H9 (cell line): Measurements from ENCODE around the gene AHNAK. TPM values are rescaled to one million over a fixed set of nuclear protein-coding genes. Genes with fewer than 3 reads are reported as not detected.

ENCODE experiments used
- DNase-seq: peaks from one replicate; pipeline ENCODE4 v3.0.0-alpha.2; 2017
- H2AFZ ChIP-seq: one replicate; pipeline ENCODE4 v1.6.1; 2013; ENCODE audit warnings: mild to moderate bottlenecking, low read length, control low read depth, moderate library complexity
- H2AK5ac ChIP-seq: 2 replicates; pipeline ENCODE4 v1.6.1; 2013; ENCODE audit warnings: low read length, control low read depth, mixed read lengths; ENCODE audit not compliant: insufficient read length
- H2BK120ac ChIP-seq: one replicate; pipeline ENCODE4 v1.6.1; 2013; ENCODE audit warnings: low read depth, mild to moderate bottlenecking, low read length, control low read depth, inconsistent platforms; ENCODE audit not compliant: poor library complexity, severe bottlenecking
- H2BK12ac ChIP-seq: 2 replicates; pipeline ENCODE4 v1.6.1; 2013; ENCODE audit warnings: low read length, control low read depth, mixed read lengths, low read depth; ENCODE audit not compliant: insufficient read length
- H2BK15ac ChIP-seq: 2 replicates; pipeline ENCODE4 v1.6.1; 2013; ENCODE audit warnings: low read depth, low read length, control low read depth
- H2BK20ac ChIP-seq: one replicate; pipeline ENCODE4 v1.6.1; 2013; ENCODE audit warnings: low read depth, mild to moderate bottlenecking, low read length, control low read depth, inconsistent platforms; ENCODE audit not compliant: poor library complexity, severe bottlenecking
- H2BK5ac ChIP-seq: 2 replicates; pipeline ENCODE4 v1.6.1; 2013; ENCODE audit warnings: low read length, control low read depth, mixed read lengths; ENCODE audit not compliant: insufficient read length
- H3K14ac ChIP-seq: 2 replicates; pipeline ENCODE4 v1.6.1; 2013; ENCODE audit warnings: low read length, control low read depth; ENCODE audit not compliant: insufficient read depth
- H3K18ac ChIP-seq: 2 replicates; pipeline ENCODE4 v1.6.1; 2013; ENCODE audit warnings: low read depth, mild to moderate bottlenecking, mixed read lengths, low read length, control low read depth; ENCODE audit not compliant: insufficient read length
- H3K23ac ChIP-seq: 2 replicates; pipeline ENCODE4 v1.6.1; 2013; ENCODE audit warnings: low read length, control low read depth, mixed read lengths, low read depth; ENCODE audit not compliant: insufficient read length
- H3K23me2 ChIP-seq: 2 replicates; pipeline ENCODE4 v1.6.1; 2013; ENCODE audit warnings: low read depth, mild to moderate bottlenecking, mixed read lengths, low read length, control low read depth; ENCODE audit not compliant: insufficient read length, poor library complexity, severe bottlenecking
- H3K27ac ChIP-seq: 2 replicates; pipeline ENCODE4 v1.5.1; 2013; ENCODE audit warnings: low read length, control low read depth, mixed read lengths, low read depth; ENCODE audit not compliant: insufficient read length
- H3K27me3 ChIP-seq: 2 replicates; pipeline ENCODE4 v1.6.1; 2013; ENCODE audit warnings: low read length, control low read depth, inconsistent platforms; ENCODE audit not compliant: insufficient read depth
- H3K4ac ChIP-seq: 2 replicates; pipeline ENCODE4 v1.6.1; 2013; ENCODE audit warnings: low read depth, mild to moderate bottlenecking, control low read depth, inconsistent platforms, low read length, moderate library complexity
- H3K4me1 ChIP-seq: 2 replicates; pipeline ENCODE4 v1.6.1; 2013; ENCODE audit warnings: low read length, control low read depth, inconsistent platforms; ENCODE audit not compliant: insufficient read depth
- H3K4me2 ChIP-seq: 2 replicates; pipeline ENCODE4 v1.6.1; 2013; ENCODE audit warnings: low read length, control low read depth, mixed read lengths; ENCODE audit not compliant: insufficient read length, insufficient read depth
- H3K56ac ChIP-seq: 2 replicates; pipeline ENCODE4 v1.6.1; 2013; ENCODE audit warnings: low read depth, mild to moderate bottlenecking, mixed read lengths, low read length, control low read depth; ENCODE audit not compliant: insufficient read length
- H3K79me1 ChIP-seq: 2 replicates; pipeline ENCODE4 v1.6.1; 2013; ENCODE audit warnings: low read depth, mild to moderate bottlenecking, moderate library complexity, low read length, control low read depth, inconsistent platforms; ENCODE audit not compliant: insufficient read depth, poor library complexity, severe bottlenecking
- H3K79me2 ChIP-seq: 2 replicates; pipeline ENCODE4 v1.6.1; 2013; ENCODE audit warnings: low read length, control low read depth, inconsistent platforms; ENCODE audit not compliant: insufficient read depth
- H3K9ac ChIP-seq: 2 replicates; pipeline ENCODE4 v1.6.1; 2013; ENCODE audit warnings: low read length, control low read depth, mixed read lengths; ENCODE audit not compliant: insufficient read length; ENCODE audit errors: extremely low read depth
- H3K9me3 ChIP-seq: one replicate; pipeline ENCODE4 v1.6.1; 2013; ENCODE audit warnings: low read depth, low read length, inconsistent platforms; ENCODE audit not compliant: control insufficient read depth
- H3T11ph ChIP-seq: one replicate; pipeline ENCODE4 v1.6.1; 2013; ENCODE audit warnings: mild to moderate bottlenecking, low read length, control low read depth, inconsistent platforms
- H4K20me1 ChIP-seq: one replicate; pipeline ENCODE4 v1.6.1; 2013; ENCODE audit not compliant: control insufficient read depth, insufficient read length, insufficient read depth
- H4K5ac ChIP-seq: 2 replicates; pipeline ENCODE4 v1.6.1; 2013; ENCODE audit warnings: low read depth, mild to moderate bottlenecking, mixed read lengths, low read length, control low read depth; ENCODE audit not compliant: insufficient read length
- H4K8ac ChIP-seq: replicated peaks from 2 replicates; pipeline ENCODE4 v1.6.1; 2013; ENCODE audit warnings: low read length, control low read depth, mixed read lengths, low read depth; ENCODE audit not compliant: insufficient read length
- H4K91ac ChIP-seq: 2 replicates; pipeline ENCODE4 v1.6.1; 2013; ENCODE audit warnings: low read depth, mild to moderate bottlenecking, moderate library complexity, mixed read lengths, low read length, control low read depth; ENCODE audit not compliant: insufficient read length
- H3K27ac Mint-ChIP-seq, 3 experiments: 2 replicates in 2 of 3; 3 replicates in 1 of 3; pipeline ENCODE4 v1.8.0; 2020 to 2021; ENCODE audit warnings: mixed read lengths in 3 of 3, mild to moderate bottlenecking in 1 of 3, moderate library complexity in 1 of 3
- H3K27me3 Mint-ChIP-seq: 2 replicates; pipeline ENCODE4 v1.8.0; 2021; ENCODE audit warnings: low read depth, mild to moderate bottlenecking, moderate library complexity, mixed read lengths
- H3K36me3 Mint-ChIP-seq, 3 experiments: 2 replicates in 2 of 3; 3 replicates in 1 of 3; pipeline ENCODE4 v1.8.0; 2020 to 2021; ENCODE audit warnings: low read depth in 3 of 3, mixed read lengths in 3 of 3; ENCODE audit not compliant: insufficient read depth in 1 of 3
- H3K4me1 Mint-ChIP-seq, 2 experiments: 2 replicates each; pipeline ENCODE4 v1.8.0; 2020; ENCODE audit warnings: mixed read lengths in 2 of 2
- H3K4me3 Mint-ChIP-seq, 2 experiments: 2 replicates in 1 of 2; 3 replicates in 1 of 2; pipeline ENCODE4 v1.8.0; 2020 to 2021; ENCODE audit warnings: mild to moderate bottlenecking in 2 of 2, mixed read lengths in 2 of 2, moderate library complexity in 1 of 2
- H3K9me3 Mint-ChIP-seq, 2 experiments: 2 replicates in 1 of 2; 3 replicates in 1 of 2; pipeline ENCODE4 v1.8.0; 2020; ENCODE audit warnings: mild to moderate bottlenecking in 2 of 2, mixed read lengths in 2 of 2, moderate library complexity in 1 of 2
- CTCF ChIP-seq: fragments of 200-600 bp; sonication (generic); conservative IDR thresholded peaks from 3 replicates; pipeline ENCODE4 v1.8.0; 2021; ENCODE audit warnings: antibody characterized with exemption, mild to moderate bottlenecking
- WGBS: extraction: QIAGEN DNeasy Blood & Tissue Kit; methylation state at CpG from one replicate; pipeline ENCODE4 v1.1.7; 2013; ENCODE audit warnings: missing lambda C conversion rate, low lambda C conversion rate, mixed read lengths; ENCODE audit not compliant: insufficient read length; ENCODE audit errors: extremely low coverage; 5-methylcytosine and 5-hydroxymethylcytosine counted together
- total RNA-seq: library from RNA; stranded (reverse); gene quantifications from 2 replicates; pipeline ENCODE4 v1.2.1, GENCODE V29; 2021

The AHNAK gene
- total RNA-seq, 1 experiment from 2014 or later, result 15.2 TPM

GRCh38 chr11:62392506-62392905, 154.1 kb downstream of the AHNAK start:
- Mint-ChIP-seq H3K4me3 (no peak overlapping the region), H3K4me1 (peaks cover 7 to 16% of the 10 kb centered on the region in 2 experiments), H3K27me3 (no peaks in the 10 kb centered on the region), H3K27ac (no peak overlapping the region), H3K9me3 (no peaks in the 10 kb centered on the region), H3K36me3 (no peaks in the 10 kb centered on the region)
- Histone ChIP-seq H4K91ac (no peak overlapping the region), H3K4ac (no peak overlapping the region), H3K56ac (no peak overlapping the region), H3K27ac (no peak overlapping the region), H4K20me1 (no peaks in the 10 kb centered on the region), H2BK120ac (no peak overlapping the region), H3K9ac (no peak overlapping the region), H3K23ac (no peak overlapping the region), H2BK12ac (no peak overlapping the region), H4K8ac (no peak overlapping the region), H3K4me1 (peaks cover 4% of the 10 kb centered on the region; the same call in 1 of the 2 replicates), H3K79me1 (no peaks in the 10 kb centered on the region), H3K23me2 (peaks cover 6% of the 10 kb centered on the region), H2BK5ac (no peak overlapping the region), H3K27me3 (no peaks in the 10 kb centered on the region), H3K9me3 (no peaks in the 10 kb centered on the region), H4K5ac (no peak overlapping the region), H3K79me2 (no peaks in the 10 kb centered on the region), H2AK5ac (no peak overlapping the region), H2AFZ (no peak overlapping the region), H3K14ac (no peak overlapping the region), H3T11ph (no peak overlapping the region), H2BK15ac (no peak overlapping the region), H3K4me2 (no peak overlapping the region), H3K18ac (no peak overlapping the region), H2BK20ac (no peak overlapping the region)
- WGBS, result no CpG with 5 or more reads among the region's 3 CpGs
- DNase-seq, result no peak
- TF ChIP-seq CTCF, result no peak
